Measurements from ENCODE around the gene HMCN2. TPM values are rescaled to one million over a fixed set of nuclear protein-coding genes. Genes with fewer than 3 reads are reported as not detected.

Gene HMCN2
- total RNA-seq, 1 donor from 2014 or later: 9.3 TPM

- peaks cover 7% of the 10 kb centered on the region for H3K27me3 Mint-ChIP-seq (ENCODE audit: unreplicated experiment)
- H3K36me3 Mint-ChIP-seq (ENCODE audit: unreplicated experiment): no peaks in the 10 kb centered on the region
- H3K27ac Mint-ChIP-seq (ENCODE audit: unreplicated experiment): peak overlapping the region; percentile 22
- peaks cover 14% of the 10 kb centered on the region for H3K4me1 Mint-ChIP-seq (ENCODE audit: low read depth, unreplicated experiment)
- H3K4me3 Mint-ChIP-seq (ENCODE audit: unreplicated experiment): no peak overlapping the region
- no peak for TF ChIP-seq CTCF (IDR thresholded peaks at IDR 0.05; ENCODE audit: partially characterized antibody, unreplicated experiment)
- DNase-seq: no peak
- peaks cover 9% of the 10 kb centered on the region for H3K9me3 Mint-ChIP-seq (ENCODE audit: unreplicated experiment)
Measured at GRCh38 chr9:130286781-130287428, 21.3 kb downstream of the HMCN2 start.

- H3K4me1 Mint-ChIP-seq (ENCODE audit: low read depth, unreplicated experiment): peaks cover 14% of the 10 kb centered on the region
- H3K4me3 Mint-ChIP-seq (ENCODE audit: unreplicated experiment): no peak overlapping the region
- H3K36me3 Mint-ChIP-seq (ENCODE audit: unreplicated experiment): no peaks in the 10 kb centered on the region
- no peak overlapping the region for H3K27ac Mint-ChIP-seq (ENCODE audit: unreplicated experiment)
- no peak for DNase-seq
- peaks cover 9% of the 10 kb centered on the region for H3K9me3 Mint-ChIP-seq (ENCODE audit: unreplicated experiment)
- no peak for TF ChIP-seq CTCF (IDR thresholded peaks at IDR 0.05; ENCODE audit: partially characterized antibody, unreplicated experiment)
- H3K27me3 Mint-ChIP-seq (ENCODE audit: unreplicated experiment): peaks cover 7% of the 10 kb centered on the region
Measured at GRCh38 chr9:130287736-130288135, 22.2 kb downstream of the HMCN2 start.

- no peaks in the 10 kb centered on the region for H3K36me3 Mint-ChIP-seq (ENCODE audit: unreplicated experiment)
- DNase-seq: no peak
- H3K27me3 Mint-ChIP-seq (ENCODE audit: unreplicated experiment): peaks cover 7% of the 10 kb centered on the region
- TF ChIP-seq CTCF (IDR thresholded peaks at IDR 0.05; ENCODE audit: partially characterized antibody, unreplicated experiment): no peak
- H3K9me3 Mint-ChIP-seq (ENCODE audit: unreplicated experiment): peaks cover 9% of the 10 kb centered on the region
- H3K4me3 Mint-ChIP-seq (ENCODE audit: unreplicated experiment): no peak overlapping the region
- H3K4me1 Mint-ChIP-seq (ENCODE audit: low read depth, unreplicated experiment): peaks cover 14% of the 10 kb centered on the region
- H3K27ac Mint-ChIP-seq (ENCODE audit: unreplicated experiment): no peak overlapping the region
Measured at GRCh38 chr9:130288393-130288792, 22.8 kb downstream of the HMCN2 start.

GRCh38 chr9:130288926-130289690, 23.5 kb downstream of the HMCN2 start:
- no peaks in the 10 kb centered on the region for H3K36me3 Mint-ChIP-seq (ENCODE audit: unreplicated experiment)
- no peak for DNase-seq
- TF ChIP-seq CTCF (IDR thresholded peaks at IDR 0.05; ENCODE audit: partially characterized antibody, unreplicated experiment): no peak
- peaks cover 7% of the 10 kb centered on the region for H3K27me3 Mint-ChIP-seq (ENCODE audit: unreplicated experiment)
- peaks cover 7% of the 10 kb centered on the region for H3K9me3 Mint-ChIP-seq (ENCODE audit: unreplicated experiment)
- no peak overlapping the region for H3K27ac Mint-ChIP-seq (ENCODE audit: unreplicated experiment)
- peaks cover 11% of the 10 kb centered on the region for H3K4me1 Mint-ChIP-seq (ENCODE audit: low read depth, unreplicated experiment)
- no peak overlapping the region for H3K4me3 Mint-ChIP-seq (ENCODE audit: unreplicated experiment)

GRCh38 chr9:130289711-130290241, 24.2 kb downstream of the HMCN2 start:
- H3K27ac Mint-ChIP-seq (ENCODE audit: unreplicated experiment): no peak overlapping the region
- no peak for DNase-seq
- H3K27me3 Mint-ChIP-seq (ENCODE audit: unreplicated experiment): peaks cover 9% of the 10 kb centered on the region

More at GRCh38 chr9:130289711-130290241, 24.2 kb downstream of the HMCN2 start:
- no peak for TF ChIP-seq CTCF (IDR thresholded peaks at IDR 0.05; ENCODE audit: partially characterized antibody, unreplicated experiment)
- Mint-ChIP-seq H3K4me3 (ENCODE audit: unreplicated experiment) (peak overlapping the region; percentile 55), H3K4me1 (ENCODE audit: low read depth, unreplicated experiment) (peaks cover 10% of the 10 kb centered on the region), H3K9me3 (ENCODE audit: unreplicated experiment) (peaks cover 7% of the 10 kb centered on the region), H3K36me3 (ENCODE audit: unreplicated experiment) (no peaks in the 10 kb centered on the region)

All from glutamatergic neuron (in vitro differentiated cells).